Activated B cell treated with CpG ODN at 0.5 μM for 24 hours (primary cell): ENCODE data around the gene MTCH2. TPM values are rescaled to one million over a fixed set of nuclear protein-coding genes. Genes with fewer than 3 reads are reported as not detected.

ENCODE experiments used
- ATAC-seq: fragments of 200-7000 bp; cut with Tn5 transposase; one replicate; pipeline ENCODE4 v1.10.0; 2021; ENCODE audit warnings: low read depth, mild to moderate bottlenecking, moderate library complexity
- CTCF ChIA-PET: fragments of 350-600 bp; sonication (Branson Sonifier 250); formaldehyde crosslinking; loops from one replicate; lab custom pipeline; 2021; ENCODE audit warnings: antibody characterized with exemption; lab: Charles Lee
- POLR2A ChIA-PET: fragments of 350-600 bp; sonication (Branson Sonifier 250); formaldehyde crosslinking; loops from one replicate; lab custom pipeline; 2021; ENCODE audit warnings: antibody characterized with exemption; lab: Charles Lee
- DNase-seq: peaks from one replicate; pipeline ENCODE4 v3.0.0; 2022
- H3K27ac Mint-ChIP-seq: one replicate; pipeline ENCODE4 v1.8.0; 2020; ENCODE audit warnings: mixed read lengths
- H3K27me3 Mint-ChIP-seq: one replicate; pipeline ENCODE4 v1.8.0; 2021; ENCODE audit warnings: mixed read lengths
- H3K36me3 Mint-ChIP-seq: one replicate; pipeline ENCODE4 v1.8.0; 2021; ENCODE audit warnings: low read depth, mixed read lengths
- H3K4me1 Mint-ChIP-seq: one replicate; pipeline ENCODE4 v1.8.0; 2021; ENCODE audit warnings: mixed read lengths
- H3K4me3 Mint-ChIP-seq: one replicate; pipeline ENCODE4 v1.8.0; 2020; ENCODE audit warnings: mild to moderate bottlenecking, mixed read lengths
- H3K9me3 Mint-ChIP-seq: one replicate; pipeline ENCODE4 v1.8.0; 2020; ENCODE audit warnings: mixed read lengths
- CTCF ChIP-seq: fragments of 200-600 bp; IDR thresholded peaks from one replicate; pipeline ENCODE4 v1.8.0; 2022; ENCODE audit warnings: antibody characterized with exemption, mild to moderate bottlenecking
- intact Hi-C: fragments of 100-400 bp; cut with micrococcal nuclease; formaldehyde crosslinking; loops from one replicate; pipeline ENCODE4 v1.15.1; 2024
- total RNA-seq: library from RNA; stranded (reverse); gene quantifications from 2 replicates; pipeline ENCODE4 v1.2.3, GENCODE V29; 2022

Gene MTCH2
- total RNA-seq, 1 donor from 2014 or later: 73.3 TPM

- Mint-ChIP-seq H3K27me3 (peaks cover 19% of the 10 kb centered on the region), H3K36me3 (peaks cover 6% of the 10 kb centered on the region), H3K27ac (no peak overlapping the region), H3K4me1 (peaks cover 17% of the 10 kb centered on the region), H3K9me3 (no peaks in the 10 kb centered on the region), H3K4me3 (no peak overlapping the region)
- ATAC-seq: no peak
- ChIA-PET CTCF (no interaction called here), POLR2A (no interaction called here)
- no peak for DNase-seq
- TF ChIP-seq CTCF: no peak
- intact Hi-C loops: no loop called here
Observed at GRCh38 chr11:47589584-47589976, 52.8 kb downstream of the MTCH2 start.

GRCh38 chr11:47589118-47589517 lies 53.2 kb downstream of the MTCH2 start:
- peaks cover 15% of the 10 kb centered on the region for H3K4me1 Mint-ChIP-seq
- no peaks in the 10 kb centered on the region for H3K9me3 Mint-ChIP-seq
- ATAC-seq (no peak), DNase-seq (no peak)
- H3K27ac Mint-ChIP-seq: no peak overlapping the region
- CTCF ChIA-PET: no interaction called here
- H3K36me3 Mint-ChIP-seq: peaks cover 11% of the 10 kb centered on the region
- no peak overlapping the region for H3K4me3 Mint-ChIP-seq
- TF ChIP-seq CTCF: no peak
- H3K27me3 Mint-ChIP-seq: peaks cover 16% of the 10 kb centered on the region
- POLR2A ChIA-PET: no interaction called here
- intact Hi-C loops: no loop called here

- Mint-ChIP-seq H3K27ac (no peak overlapping the region), H3K4me1 (peaks cover 6% of the 10 kb centered on the region), H3K4me3 (no peak overlapping the region), H3K27me3 (peaks cover 6% of the 10 kb centered on the region), H3K36me3 (peaks cover 24% of the 10 kb centered on the region), H3K9me3 (no peaks in the 10 kb centered on the region)
- no peak for TF ChIP-seq CTCF
- intact Hi-C loops: no loop called here
- ChIA-PET CTCF (no interaction called here), POLR2A (no interaction called here)
- DNase-seq: no peak
- ATAC-seq: no peak
Observed at GRCh38 chr11:47587723-47588326, 54.5 kb downstream of the MTCH2 start.

GRCh38 chr11:47587039-47587716 lies 55.2 kb downstream of the MTCH2 start:
- TF ChIP-seq CTCF: no peak
- no peaks in the 10 kb centered on the region for H3K9me3 Mint-ChIP-seq
- CTCF ChIA-PET: no interaction called here
- intact Hi-C loops: no loop called here
- no peaks in the 10 kb centered on the region for H3K27me3 Mint-ChIP-seq
- ATAC-seq (no peak), DNase-seq (no peak)
- POLR2A ChIA-PET: no interaction called here
- H3K27ac Mint-ChIP-seq: no peak overlapping the region
- H3K4me3 Mint-ChIP-seq: no peak overlapping the region
- peaks cover 30% of the 10 kb centered on the region for H3K36me3 Mint-ChIP-seq
- peaks cover 3% of the 10 kb centered on the region for H3K4me1 Mint-ChIP-seq

GRCh38 chr11:47586098-47586855 lies 56.1 kb downstream of the MTCH2 start, which contains the start of gene FAM180B:
Gene FAM180B, plus strand, starts transcription at chr11:47586678. Its CDS starts 91 bp downstream, at chr11:47586769.
- H3K27me3 Mint-ChIP-seq: no peaks in the 10 kb centered on the region
- H3K9me3 Mint-ChIP-seq: no peaks in the 10 kb centered on the region
- no peak within 1 kb of the TSS for H3K4me3 Mint-ChIP-seq
- TF ChIP-seq CTCF: no peak
- ATAC-seq (no peak), DNase-seq (no peak)
- no peak within 1 kb of the TSS for H3K27ac Mint-ChIP-seq
- ChIA-PET POLR2A (interaction anchor here (0.5 kb wide), 1 partner anchor 610 kb away, joined by 4 read pairs; no protein-coding TSS in a partner anchor), CTCF (no interaction called here)
- intact Hi-C loops: no loop called here
- peaks cover 39% of the 10 kb centered on the region for H3K36me3 Mint-ChIP-seq
- H3K4me1 Mint-ChIP-seq: no peaks in the 10 kb centered on the region
